ENCODE results near the gene PRKCZ.

The PRKCZ gene

DNA sequence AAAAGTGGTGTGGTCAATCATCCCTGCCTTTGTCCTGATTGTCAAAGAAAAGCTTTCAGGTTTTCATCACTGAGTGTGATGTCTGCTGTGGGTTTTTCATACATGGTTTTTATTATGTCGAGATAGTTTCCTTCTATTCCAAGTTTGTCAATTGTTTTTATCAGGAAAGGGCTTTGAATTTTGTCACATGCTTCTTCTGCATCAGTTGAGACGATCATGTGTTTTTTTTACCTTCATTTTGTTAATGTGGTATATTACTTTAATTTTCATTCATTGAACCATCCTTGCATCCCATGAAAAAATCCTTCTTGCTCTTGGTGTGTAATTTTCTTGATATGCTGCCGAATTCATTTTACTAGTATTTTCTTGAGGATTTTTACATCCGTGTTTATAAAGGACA, 15.5 kb downstream of the PRKCZ start:
- DNase-seq, result no peak
- intact Hi-C loops (cut with DNase I; ENCODE audit: low total_unique reads), result no loop called here
- TF ChIP-seq, protein P1, sequence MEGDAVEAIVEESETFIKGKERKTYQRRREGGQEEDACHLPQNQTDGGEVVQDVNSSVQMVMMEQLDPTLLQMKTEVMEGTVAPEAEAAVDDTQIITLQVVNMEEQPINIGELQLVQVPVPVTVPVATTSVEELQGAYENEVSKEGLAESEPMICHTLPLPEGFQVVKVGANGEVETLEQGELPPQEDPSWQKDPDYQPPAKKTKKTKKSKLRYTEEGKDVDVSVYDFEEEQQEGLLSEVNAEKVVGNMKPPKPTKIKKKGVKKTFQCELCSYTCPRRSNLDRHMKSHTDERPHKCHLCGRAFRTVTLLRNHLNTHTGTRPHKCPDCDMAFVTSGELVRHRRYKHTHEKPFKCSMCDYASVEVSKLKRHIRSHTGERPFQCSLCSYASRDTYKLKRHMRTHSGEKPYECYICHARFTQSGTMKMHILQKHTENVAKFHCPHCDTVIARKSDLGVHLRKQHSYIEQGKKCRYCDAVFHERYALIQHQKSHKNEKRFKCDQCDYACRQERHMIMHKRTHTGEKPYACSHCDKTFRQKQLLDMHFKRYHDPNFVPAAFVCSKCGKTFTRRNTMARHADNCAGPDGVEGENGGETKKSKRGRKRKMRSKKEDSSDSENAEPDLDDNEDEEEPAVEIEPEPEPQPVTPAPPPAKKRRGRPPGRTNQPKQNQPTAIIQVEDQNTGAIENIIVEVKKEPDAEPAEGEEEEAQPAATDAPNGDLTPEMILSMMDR (IDR thresholded peaks at IDR 0.05), result no peak
- no peaks in the 10 kb centered on the region for H3K4me1 ChIP-seq
- H3K27me3 ChIP-seq, result peaks cover 0 to 42% of the 10 kb centered on the region in 2 donors
- H3K36me3 ChIP-seq, result peaks cover 0 to 3% (median 0%) of the 10 kb centered on the region in 3 donors
- H3K27ac ChIP-seq, result no peak overlapping the region
- H3K4me3 ChIP-seq, result no peak overlapping the region
- H3K9me3 ChIP-seq, result peaks cover 8 to 26% (median 12%) of the 10 kb centered on the region in 3 donors

DNA sequence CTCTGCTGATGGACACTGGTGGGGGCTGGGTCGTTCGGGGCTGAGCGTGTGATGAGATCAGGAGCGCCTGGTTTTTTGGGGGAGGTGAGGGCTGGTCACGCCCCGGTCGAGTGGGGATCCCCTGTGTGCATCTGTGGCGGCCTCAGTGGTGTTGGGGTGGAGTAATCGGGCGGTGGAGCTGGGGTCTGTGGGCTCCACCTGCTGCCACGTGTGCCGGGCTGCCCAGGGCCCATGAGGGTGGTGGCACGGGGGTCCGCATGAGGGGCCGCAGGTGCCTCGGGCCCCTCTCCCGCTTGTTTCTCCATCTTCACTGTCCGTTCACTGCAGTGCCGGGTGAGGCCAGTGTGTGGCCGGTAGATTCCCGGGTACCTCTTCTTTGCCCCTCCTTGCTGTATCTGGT, 17.2 kb downstream of the PRKCZ start:
- Histone ChIP-seq H3K9me3 (peaks cover 8 to 26% (median 12%) of the 10 kb centered on the region in 3 donors), H3K27me3 (peaks cover 0 to 42% of the 10 kb centered on the region in 2 donors), H3K4me3 (no peak overlapping the region), H3K4me1 (no peaks in the 10 kb centered on the region), H3K27ac (no peak overlapping the region), H3K36me3 (peaks cover 0 to 3% (median 0%) of the 10 kb centered on the region in 3 donors)
- TF ChIP-seq, protein P1 (IDR thresholded peaks at IDR 0.05), result no peak
- intact Hi-C loops (cut with DNase I; ENCODE audit: low total_unique reads), result no loop called here
- DNase-seq, result no peak

DNA sequence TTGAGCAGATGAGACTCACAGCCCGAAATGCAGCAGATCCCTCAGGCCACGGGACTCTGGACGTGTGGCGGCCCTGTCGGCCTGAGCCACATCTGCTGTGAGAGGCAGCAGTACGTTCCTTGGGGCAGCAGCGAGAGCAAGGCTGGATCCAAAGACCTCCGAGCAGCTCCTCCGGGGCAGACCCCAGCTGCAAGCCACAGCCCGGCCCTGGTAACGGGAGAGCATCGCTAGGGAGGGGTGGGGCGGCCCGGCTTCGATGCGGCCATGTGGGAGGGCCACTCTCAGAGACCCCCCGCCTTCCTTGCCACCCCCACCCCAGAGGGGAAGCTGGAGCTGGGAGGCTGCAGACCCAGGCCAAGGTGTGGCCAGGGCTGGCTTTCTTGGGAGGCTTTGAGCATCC, 17.8 kb downstream of the PRKCZ start:
- H3K27ac ChIP-seq, result no peak overlapping the region
- TF ChIP-seq, protein P1 (IDR thresholded peaks at IDR 0.05), result no peak
- intact Hi-C loops (cut with DNase I; ENCODE audit: low total_unique reads), result no loop called here
- peaks cover 0 to 48% of the 10 kb centered on the region in 2 donors for H3K27me3 ChIP-seq
- H3K36me3 ChIP-seq, result peaks cover 0 to 3% (median 0%) of the 10 kb centered on the region in 3 donors
- H3K4me3 ChIP-seq, result no peak overlapping the region
- H3K4me1 ChIP-seq, result no peaks in the 10 kb centered on the region
- no peak for DNase-seq
- peaks cover 8 to 26% (median 12%) of the 10 kb centered on the region in 3 donors for H3K9me3 ChIP-seq

DNA sequence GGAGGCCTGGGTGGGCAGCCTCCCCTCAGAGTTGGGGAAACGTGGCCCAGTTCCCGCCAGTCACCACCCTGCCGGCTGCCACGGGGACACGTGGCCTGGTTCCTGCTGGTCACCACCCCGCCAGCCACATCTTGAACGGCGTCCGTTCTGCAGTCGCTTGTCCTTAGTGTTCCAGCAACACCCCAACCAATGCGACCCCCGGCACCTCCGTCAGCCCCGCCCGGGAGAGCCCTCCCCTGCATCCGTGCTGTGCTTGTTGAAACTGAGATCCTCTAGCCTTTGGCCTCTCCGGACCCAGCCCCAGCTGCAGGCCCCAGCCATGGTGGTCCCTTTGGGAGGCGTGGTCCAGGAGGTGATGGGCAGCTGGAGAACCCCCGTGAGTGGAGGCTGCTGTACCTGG, 18.7 kb downstream of the PRKCZ start:
- no peak for DNase-seq
- H3K4me3 ChIP-seq, result no peak overlapping the region
- peaks cover 8 to 24% (median 12%) of the 10 kb centered on the region in 3 donors for H3K9me3 ChIP-seq
- peaks cover 0 to 55% of the 10 kb centered on the region in 2 donors for H3K27me3 ChIP-seq
- peaks cover 0 to 6% (median 2%) of the 10 kb centered on the region in 4 donors for H3K4me1 ChIP-seq
- no peak overlapping the region for H3K27ac ChIP-seq
- peaks cover 0 to 10% (median 0%) of the 10 kb centered on the region in 3 donors for H3K36me3 ChIP-seq
- intact Hi-C loops (cut with DNase I; ENCODE audit: low total_unique reads), result no loop called here
- TF ChIP-seq, protein P1 (IDR thresholded peaks at IDR 0.05), result no peak

DNA sequence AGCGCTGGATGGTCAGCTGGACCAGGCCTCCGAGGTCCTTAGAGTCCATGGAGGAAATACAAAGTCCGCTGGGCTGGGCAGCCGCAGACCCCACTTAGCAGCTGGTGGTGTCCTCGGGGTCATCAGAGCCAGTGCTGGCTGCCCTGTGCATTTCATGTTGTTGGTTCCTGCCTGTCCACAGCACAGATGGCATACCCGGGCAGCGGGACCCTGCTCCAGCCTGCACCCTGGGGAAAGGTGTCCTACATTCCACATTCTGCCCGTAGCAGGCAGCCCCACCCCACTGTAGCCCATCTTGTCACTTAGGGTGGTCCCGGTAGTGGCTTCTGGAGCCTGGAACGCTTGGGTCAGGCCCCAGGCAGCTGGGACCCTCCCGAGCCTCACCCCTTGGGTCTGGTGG, 19.8 kb downstream of the PRKCZ start:
- H3K4me3 ChIP-seq, result no peak overlapping the region
- no peak for DNase-seq
- TF ChIP-seq, protein P1 (IDR thresholded peaks at IDR 0.05), result no peak
- peaks cover 0 to 10% (median 0%) of the 10 kb centered on the region in 3 donors for H3K36me3 ChIP-seq
- peaks cover 0 to 66% of the 10 kb centered on the region in 2 donors for H3K27me3 ChIP-seq
- intact Hi-C loops (cut with DNase I; ENCODE audit: low total_unique reads), result no loop called here
- H3K4me1 ChIP-seq, result peaks cover 0 to 8% (median 2%) of the 10 kb centered on the region in 4 donors
- no peak overlapping the region for H3K27ac ChIP-seq
- H3K9me3 ChIP-seq, result peaks cover under 1 to 14% (median 6%) of the 10 kb centered on the region in 3 donors
